HG03135 (cell line): ENCODE data around the gene HNRNPA2B1.
"Not testable (repeated sequence)": the region's sequence is repeated elsewhere in the genome, so short reads cannot be mapped to it uniquely, and the experiment has no call there.

ENCODE experiments used
- ATAC-seq: cut with Tn5 transposase; IDR thresholded peaks from one replicate; pipeline ENCODE4 v1.9.1; 2021; ENCODE audit warnings: mild to moderate bottlenecking, moderate library complexity; ENCODE audit not compliant: unreplicated experiment

HNRNPA2B1 gene

DNA sequence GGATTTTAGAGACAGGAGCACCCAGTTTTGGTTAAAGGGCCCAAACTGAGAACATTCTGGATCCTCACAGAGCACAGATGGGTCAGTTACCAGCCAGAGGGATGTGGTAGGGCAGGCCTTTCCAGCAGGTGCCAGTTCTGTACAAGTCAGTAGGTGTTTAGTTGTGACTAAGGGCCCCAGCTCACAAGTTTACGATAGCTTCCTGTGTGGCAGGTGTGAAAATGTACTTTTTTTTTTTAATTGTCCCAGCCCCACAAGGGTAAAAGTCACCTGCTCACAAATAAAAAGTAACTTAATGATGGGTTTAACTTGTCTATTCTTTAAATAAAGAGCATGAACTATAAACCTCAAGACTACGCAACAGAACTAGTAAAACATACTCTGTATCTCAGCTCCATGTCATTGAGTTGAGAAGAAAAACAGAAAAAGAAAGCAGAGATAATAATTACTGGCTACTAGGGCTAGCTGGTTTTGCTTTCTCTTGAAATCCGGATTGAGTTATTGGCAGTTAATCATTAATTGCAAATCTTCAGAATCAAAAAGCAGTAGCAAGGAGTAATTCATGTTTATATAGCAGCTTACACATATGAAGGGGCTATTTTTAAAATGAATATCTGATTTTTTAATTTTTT, 33.1 kb downstream of the HNRNPA2B1 start:
- ATAC-seq = peak; percentile 78

DNA sequence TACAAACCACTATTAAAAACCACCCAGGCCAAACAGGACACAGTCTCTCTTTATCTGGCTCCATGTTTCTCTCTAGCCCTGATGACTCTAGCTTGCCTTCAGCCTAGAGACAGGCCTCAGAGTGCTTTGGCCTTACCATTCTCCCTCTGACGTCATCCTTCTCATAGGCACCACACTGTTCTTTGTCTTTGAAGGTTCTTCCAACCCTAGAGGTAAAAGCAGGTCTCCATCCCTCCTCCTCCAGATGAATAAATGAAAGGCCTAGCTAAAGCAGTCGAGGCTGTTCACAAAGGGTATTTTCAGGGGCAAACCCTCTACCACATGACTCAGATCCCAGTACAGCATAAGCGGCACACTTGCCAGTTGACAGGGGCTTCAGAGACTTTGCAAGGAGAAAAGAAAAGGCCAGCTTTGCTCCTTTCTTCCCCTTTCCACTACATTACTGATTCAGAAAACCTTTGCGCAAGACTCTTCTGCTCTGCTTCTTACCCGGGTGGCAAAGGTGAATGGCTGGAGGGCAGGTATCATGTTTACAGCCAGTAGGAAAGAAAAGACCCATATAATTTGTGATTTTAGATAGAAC, 33.8 kb downstream of the HNRNPA2B1 start:
- no peak for ATAC-seq

DNA sequence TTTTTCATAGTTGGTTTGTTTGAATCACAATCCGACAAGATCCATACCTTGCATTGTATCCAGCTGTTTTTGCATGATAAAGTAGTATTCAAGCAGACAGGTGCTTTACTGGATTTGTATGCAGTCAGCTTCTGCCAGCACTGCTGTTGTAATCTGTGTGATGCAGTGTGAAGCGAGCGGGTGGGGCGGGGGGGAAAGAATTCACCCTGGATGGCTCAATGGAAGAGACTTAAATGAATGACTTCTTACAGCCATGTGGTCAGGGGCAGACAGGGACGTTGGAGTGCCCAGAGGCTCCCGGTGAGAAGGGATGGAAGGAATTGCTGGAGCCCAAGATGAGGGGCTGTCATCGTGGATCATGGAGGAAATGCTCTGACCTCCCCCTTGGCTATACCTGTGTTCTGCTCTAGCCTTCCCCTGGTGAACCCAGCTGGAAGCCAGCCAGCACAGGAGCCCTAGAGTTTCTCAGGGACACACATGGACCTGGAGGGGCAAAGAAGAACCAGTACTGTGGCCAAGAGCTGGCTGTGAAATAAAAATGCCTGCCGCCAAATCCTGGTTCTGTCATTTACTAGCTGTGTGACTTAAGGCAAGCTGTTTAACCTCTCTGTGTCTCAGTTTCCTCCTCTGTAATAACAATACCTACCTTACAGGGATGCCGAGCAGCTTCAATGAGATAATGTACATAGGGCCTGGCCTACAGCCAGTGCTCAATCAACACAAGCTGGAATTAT, 34.4 kb downstream of the HNRNPA2B1 start:
- ATAC-seq = no peak

DNA sequence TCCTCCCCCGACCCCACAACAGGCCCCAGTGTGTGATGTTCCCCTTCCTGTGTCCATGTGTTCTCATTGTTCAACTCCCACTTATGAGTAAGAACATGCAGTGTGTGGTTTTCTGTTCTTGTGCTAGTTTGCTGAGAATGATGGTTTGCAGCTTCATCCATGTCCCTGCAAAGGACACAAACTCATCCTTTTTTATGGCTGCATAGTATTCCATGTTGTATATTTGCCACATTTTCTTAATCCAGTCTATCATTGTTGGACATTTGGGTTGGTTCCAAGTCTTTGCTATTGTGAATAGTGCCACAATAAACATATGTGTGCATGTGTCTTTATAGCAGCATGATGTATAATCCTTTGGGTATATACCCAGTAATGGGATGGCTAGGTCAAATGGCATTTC, 36.7 kb downstream of the HNRNPA2B1 start:
- ATAC-seq = not testable (repeated sequence)

DNA sequence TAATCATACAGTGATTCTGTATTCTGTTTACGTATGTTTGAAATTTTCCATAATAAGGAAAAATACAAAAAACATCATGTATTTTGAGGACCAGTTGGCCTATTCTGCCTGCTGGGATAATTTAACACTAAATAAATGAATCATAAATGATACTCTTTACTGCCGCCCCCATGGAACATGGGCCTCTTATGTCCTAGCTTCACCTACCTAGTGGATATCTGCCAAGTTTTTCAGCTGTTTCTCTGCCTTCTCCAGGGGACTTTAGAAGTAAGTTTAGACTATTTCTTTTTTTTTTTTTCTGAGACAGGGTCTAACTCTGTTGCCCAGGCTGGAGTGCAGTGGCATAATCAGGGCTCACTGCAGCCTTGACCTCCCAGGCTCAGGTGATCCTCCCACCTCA, 38.1 kb downstream of the HNRNPA2B1 start:
- ATAC-seq = no peak

DNA sequence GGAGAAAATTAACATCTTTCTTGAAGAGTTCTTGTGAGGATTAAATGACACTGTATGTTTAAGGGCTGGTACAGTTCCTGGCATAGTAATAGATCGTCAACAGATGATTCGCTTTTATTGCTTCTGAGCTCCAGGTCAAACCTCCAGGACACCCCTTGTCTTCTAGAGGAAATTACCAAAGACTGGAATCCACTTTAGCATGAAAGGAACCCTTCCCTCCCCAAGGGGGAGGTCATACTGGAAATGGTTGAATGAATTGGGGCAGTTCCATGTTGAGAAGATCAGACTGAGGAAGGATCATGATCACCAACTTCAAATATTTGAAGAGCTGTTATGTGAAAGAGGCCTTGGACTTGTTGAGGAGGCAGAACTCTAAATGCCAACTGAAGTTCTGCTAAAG, 39.6 kb downstream of the HNRNPA2B1 start:
- no peak for ATAC-seq

DNA sequence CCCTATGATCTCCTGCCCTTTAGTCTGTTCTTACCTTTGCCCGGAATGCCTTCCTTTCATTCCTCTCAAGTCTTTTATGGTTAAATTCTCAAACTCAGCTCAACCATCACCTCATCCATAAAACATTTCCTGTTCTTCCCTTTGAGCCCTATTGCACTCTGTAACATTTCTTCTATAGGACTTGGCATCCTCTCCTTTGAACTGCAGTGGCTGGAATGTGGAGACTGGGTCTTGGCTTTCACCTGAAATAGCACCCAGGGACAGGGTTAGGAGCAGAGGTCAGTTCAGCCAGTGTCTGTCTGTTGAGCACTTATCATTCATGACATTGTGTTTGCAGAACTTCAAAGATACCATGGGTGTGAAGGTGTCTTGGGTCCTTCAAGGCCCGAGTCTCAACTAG, 41.3 kb downstream of the HNRNPA2B1 start:
- ATAC-seq = no peak

DNA sequence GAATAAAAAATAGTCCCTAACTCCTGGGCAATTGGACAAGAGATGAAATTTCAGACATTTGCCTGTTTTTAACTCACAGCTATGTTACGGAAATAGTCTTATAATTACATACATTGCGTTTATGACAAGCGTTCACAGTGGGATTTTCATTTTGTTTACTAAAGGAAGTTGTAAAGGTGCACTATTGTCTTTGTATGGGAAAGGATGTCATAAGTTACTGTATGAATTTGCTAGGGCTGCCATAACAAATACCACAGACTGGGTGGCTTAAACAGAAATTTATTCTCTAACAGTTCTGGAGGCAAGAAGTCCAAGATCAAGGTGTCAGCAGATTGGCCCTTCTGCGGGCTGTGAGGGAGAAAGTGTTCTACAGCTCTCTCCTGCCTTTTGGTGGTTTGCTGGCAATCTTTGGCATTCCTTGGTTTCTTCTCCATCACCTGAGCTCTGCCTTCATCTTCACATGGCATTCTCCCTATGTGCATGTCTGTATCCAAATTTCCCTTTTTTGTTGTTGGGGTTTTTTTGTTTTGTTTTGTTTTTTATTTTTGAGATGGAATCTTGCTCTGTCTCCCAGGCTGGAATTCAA, 42.9 kb downstream of the HNRNPA2B1 start:
- ATAC-seq = no peak

DNA sequence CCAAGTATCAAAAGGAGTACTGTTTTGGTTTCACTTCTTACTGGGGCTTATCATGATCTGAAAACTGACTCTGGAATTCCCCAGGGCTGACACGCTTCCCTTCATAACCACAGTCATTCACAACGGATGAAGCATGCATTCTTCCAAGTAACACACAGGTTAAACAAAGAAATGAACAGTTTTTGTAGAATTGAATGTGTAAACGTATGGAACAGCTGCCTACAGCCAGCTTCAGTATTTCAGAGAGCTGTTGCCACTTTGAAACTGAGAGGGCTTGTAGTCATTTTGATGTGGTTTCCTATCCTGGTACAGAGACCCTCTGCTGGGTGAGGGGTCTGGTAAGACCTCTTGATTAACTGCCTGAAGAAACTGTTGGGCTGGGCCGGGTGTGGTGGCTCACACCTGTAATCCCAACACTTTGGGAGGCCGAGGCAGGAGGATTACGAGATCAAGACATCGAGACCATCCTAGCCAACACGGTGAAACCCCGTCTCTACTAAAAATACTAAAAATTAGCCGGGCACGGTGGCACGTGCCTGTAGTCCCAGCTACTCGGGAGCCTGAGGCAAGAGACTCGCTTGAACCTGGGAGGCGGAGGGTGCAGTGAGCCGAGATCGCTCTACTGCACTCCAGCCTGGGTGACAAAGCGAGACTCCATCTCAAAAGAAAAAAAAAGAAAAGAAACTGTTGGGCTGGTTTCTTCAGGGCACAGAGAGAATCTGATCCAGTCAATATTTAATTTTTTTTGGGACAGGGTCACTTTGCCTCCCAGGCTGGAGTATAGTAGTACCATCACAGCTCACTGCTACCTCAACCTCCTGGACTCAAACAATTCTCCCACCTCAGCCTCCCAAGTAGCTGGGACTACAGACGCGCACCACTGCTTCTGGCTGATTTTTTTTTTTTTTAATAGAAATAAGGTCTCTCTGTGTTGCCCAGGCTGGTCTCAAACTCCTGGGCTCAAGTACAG, 43.8 kb downstream of the HNRNPA2B1 start:
- ATAC-seq = no peak

DNA sequence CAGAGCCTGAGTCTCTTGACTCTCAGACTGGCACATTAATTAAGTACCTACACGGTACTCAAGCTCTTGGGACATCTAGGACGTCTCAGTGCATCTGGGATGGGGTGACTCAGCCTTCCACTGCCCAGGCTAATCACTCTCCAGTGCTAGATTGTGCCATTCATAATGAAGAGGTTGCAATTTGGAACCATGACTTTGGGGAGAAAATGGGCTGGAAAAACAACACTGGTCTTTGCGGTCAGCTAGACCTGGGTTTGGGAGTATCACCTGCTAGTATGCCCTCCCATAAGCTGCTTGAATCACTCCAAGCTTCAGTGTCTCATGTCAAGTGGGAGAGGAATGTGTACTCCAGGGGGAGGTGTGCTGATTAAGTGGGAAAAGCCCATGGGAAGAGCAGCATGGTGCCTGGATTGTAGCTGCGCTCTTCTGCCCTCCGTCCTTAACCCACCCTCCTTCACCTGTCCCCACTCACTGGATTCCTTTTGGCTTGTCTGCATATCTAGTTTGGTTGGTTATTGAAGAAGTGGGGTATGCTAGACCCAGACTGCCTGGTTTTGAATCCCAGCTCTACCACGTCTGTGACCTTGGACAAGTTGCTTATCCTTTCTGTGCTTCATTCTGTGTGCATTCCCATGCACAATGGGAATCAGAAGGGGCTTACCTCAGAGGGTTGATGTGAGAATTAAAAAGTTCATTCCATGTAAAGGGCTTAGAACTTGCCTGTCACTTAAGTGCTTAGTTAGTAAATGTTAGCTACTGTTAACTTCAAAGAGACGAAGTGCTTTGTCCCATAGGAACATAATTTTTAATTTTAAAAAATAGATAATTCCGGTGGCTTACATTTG, 44.8 kb downstream of the HNRNPA2B1 start:
- ATAC-seq = no peak

DNA sequence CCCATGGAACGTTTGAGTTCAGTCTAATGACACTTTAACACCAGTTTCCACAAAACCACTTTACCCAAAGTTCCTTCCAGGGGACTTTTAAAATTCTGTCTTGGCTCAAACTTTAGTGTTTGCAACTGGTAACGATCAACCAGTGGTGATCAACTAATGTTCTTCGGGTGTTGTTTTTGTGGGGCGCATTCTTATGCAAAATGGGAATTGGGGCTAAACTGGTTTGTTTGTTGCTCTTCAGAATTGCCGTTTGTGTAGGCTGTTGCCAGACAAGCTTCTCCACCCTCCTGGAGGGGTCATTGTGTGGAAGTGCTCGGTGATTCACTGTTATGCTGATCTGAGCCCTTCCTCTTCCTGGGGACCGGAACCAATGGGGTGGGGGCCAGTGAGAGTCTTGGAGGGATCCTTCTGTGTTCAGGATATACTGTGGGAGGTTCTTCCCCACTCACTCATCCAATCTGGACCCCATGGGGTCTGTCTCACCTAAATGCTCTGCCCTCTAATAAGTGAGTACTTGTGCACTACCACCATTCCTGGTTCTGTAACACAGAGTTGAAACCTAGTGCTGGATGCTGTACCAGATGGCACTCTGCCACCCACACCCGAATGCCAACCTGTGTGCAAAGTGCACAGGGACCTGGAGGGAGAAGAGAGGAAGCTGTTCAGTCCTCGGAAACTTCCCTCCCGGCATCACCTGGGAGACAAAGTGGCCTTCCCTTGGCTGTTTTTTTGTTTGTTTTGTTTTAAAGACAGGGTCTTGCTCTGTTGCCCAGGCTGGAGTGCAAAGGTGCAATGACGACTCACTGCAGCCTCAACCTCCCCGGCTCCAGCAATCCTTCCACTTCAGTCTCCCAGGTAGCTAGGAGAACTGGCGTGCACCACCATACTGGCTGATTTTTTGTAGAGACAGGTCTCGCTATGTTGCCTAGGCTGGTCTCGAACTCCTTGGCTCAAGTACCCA, 46.4 kb downstream of the HNRNPA2B1 start:
- no peak for ATAC-seq

DNA sequence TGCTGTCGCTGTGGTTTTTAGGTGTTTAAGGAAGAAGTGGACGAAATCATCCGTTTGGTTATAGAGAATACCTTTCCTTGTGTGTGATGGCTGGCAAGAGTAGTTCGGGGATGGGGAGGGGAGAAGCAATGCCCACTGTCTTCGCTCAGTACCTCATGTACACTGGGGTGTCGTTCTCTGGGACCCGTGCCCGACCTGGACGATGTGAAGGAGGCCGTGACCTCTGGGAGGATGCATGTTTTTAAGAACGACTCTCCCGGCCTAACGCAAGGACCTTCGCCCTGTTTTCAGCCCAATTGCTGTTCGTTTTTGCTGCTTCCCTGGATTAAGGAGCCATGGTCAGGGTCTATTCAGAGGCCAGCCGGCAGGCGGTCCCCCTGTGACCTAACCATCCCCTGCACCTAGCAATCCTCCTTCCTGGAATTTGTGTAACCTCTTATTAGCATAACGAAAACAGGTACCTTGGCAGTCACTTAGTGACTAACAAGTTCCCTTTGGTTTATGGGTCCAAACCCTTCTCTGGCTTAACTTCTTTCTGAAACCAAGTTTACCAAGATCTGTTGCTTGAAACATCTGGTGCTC, 47.2 kb downstream of the HNRNPA2B1 start:
- no peak for ATAC-seq

DNA sequence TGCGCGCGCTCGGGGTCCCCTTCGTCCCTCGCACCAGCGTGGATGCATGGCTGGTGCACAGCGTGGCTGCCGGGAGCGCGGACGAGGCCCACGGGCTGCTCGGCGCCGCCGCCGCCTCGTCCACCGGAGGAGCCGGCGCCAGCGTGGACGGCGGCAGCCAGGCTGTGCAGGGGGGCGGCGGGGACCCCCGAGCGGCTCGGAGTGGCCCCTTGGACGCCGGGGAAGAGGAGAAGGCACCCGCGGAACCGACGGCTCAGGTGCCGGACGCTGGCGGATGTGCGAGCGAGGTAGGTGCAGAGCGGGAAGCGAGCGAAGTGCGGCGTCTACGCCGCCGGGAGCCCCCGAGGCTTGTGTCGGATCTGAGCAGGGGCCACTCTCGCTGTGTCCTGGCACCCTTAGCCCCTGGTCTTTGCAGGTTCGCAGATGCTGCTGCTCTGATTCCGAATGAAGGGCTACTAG, 47.7 kb downstream of the HNRNPA2B1 start:
- not testable (repeated sequence) for ATAC-seq

DNA sequence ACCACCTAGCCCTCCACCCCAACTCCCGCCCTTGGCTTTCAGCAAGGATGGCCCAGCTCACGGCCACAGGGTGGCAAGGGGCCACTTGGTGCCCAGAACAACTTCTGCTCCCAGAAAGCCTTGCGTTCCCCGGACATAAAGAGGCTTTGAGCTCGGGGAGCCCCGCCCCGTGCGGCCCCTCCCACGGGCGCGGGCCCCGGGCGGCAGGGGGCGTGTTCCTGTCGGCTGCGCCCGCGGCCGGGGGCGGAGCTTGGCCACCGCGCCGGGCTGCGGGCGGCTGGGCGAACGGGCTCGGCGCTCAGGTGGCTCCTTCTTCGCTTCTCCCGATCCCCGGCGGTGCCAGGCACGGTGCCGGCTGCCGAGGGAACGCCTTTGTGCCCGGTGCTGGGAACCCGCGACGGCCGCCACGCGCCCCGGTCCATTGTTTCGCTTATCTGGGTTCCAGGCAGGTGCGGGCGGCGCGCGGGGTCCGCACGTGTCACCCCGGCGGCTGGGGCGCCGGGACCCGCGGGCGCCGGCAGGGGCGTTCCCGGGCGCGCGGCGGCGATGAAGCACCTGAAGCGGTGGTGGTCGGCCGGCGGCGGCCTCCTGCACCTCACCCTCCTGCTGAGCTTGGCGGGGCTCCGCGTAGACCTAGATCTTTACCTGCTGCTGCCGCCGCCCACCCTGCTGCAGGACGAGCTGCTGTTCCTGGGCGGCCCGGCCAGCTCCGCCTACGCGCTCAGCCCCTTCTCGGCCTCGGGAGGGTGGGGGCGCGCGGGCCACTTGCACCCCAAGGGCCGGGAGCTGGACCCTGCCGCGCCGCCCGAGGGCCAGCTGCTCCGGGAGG, 48.4 kb downstream of the HNRNPA2B1 start, which contains the start of gene NFE2L3:
TSS of gene NFE2L3 (plus strand) at position 246 of the 829 bp plus-strand sequence. CDS start at position 547, 301 bp downstream.
- ATAC-seq = peak; percentile 73

DNA sequence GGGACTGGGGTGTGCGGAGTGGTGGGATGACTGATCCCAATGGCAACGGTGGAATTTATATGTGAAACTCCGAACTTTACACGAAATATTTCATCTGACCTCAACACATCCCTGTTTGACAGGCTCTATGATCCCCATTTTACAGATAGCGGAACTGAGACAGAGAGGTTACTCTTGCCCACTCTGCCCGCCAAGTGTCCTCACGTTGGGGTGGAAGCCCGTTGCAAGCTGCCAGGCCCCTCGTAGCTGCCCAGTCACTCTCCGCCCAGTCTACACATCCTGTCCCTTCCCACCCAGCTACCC, 48.9 kb downstream of the HNRNPA2B1 start:
- no peak for ATAC-seq

DNA sequence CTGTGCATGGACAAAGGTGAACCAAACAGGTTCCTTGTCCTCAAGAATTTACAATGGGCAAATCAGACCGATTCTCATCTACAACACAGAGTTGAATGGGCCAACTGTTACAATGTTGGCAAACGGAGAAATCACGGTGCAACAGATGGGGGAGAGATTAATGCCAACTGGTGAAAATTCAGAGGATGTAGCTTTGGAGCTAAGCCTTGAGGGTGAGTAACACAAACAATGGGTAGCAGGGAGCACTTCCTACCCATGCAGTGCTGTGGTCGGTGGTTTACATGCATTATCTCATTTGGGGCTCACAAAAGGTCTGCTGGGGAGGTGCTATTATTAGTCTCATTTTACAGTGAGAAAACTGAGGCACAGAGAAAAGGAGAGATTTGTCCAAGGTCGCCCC, 49.5 kb downstream of the HNRNPA2B1 start:
- ATAC-seq = no peak

DNA sequence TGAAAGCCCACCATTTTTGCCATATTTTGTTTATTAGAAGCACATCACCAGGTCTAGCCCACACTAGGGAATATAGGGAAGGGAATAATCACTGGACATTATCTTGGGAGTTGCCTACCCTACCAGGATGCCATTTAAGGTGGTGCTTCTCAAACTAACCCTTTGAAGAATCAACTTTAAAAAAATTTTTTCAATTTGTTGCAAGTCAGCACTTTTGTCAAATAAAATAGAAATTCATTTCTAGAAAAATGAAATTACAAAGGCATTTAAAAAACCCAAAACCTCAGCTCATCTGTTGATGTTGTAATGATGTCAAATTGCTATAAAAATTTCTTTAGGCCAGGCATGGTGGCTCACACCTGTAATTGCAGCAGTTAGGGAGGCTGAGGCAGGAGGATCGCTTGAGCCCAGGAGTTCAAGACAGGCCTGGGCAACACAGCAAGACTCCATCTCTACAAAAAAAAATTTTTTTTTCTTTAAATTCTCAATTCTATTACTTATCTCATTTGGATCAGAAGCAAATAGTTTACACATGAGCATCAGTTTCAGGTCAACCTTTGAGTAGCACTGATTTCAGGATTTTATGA, 51.1 kb downstream of the HNRNPA2B1 start:
- ATAC-seq = no peak
